ENCODE results near the gene USP46.

The USP46 gene, protein sequence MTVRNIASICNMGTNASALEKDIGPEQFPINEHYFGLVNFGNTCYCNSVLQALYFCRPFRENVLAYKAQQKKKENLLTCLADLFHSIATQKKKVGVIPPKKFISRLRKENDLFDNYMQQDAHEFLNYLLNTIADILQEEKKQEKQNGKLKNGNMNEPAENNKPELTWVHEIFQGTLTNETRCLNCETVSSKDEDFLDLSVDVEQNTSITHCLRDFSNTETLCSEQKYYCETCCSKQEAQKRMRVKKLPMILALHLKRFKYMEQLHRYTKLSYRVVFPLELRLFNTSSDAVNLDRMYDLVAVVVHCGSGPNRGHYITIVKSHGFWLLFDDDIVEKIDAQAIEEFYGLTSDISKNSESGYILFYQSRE

DNA sequence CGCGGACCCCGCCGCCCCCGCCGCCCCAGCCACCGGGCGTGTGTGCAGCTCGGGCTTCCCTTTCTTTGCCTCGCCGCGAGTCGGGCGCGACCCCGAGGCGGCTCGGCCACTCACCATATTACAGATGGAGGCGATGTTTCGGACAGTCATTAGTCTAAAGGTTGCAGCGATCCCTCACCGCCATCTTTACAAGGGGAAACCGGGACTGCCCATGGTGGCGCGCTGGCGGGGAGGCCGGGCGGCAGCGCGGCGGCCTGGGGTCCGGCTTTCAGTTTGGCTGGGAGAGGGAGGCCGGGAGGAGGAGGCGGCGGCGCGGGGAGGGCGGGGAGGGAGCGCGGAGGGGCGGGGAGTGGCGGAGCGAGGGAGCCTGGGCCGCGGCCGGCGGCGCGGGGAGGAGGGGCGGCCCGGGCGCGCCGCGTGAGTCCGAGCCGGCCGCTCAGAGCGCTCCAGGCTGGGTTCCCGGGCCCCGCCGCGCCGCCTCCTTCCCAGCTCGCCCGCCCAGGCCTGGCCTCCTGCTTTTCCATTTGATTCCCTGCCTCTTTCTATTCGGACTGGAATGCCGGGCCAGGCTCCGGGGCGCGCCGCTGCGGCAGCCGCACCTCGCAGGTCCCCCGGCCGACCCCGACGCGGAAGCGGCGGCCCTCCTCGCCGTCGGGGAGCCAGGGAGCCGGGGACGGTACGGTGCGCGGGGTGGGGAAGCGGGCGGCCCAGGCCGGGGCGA lies at the start of gene USP46:
TSS of gene USP46 (minus strand) at position 301 of the 721 bp plus-strand sequence. CDS start at position 150, 151 bp downstream.
- Histone ChIP-seq H3K36me3 (ENCODE audit: control insufficient read depth in 2 of 2, insufficient read depth in 2 of 2, low read length in 2 of 2) (no peaks in the 10 kb centered on the region), H3K9me3 (ENCODE audit: control insufficient read depth in 2 of 2, low read length in 2 of 2) (no peaks in the 10 kb centered on the region), H3K4me3 (ENCODE audit: low read length in 2 of 2) (peak within 1 kb of the TSS; percentile 79 to 85), H3K27me3 (ENCODE audit: control insufficient read depth in 1 of 2, insufficient read depth in 2 of 2, low read length in 2 of 2) (no peaks in the 10 kb centered on the region), H3K27ac (ENCODE audit: low read length) (peak within 1 kb of the TSS; percentile 86), H3K4me1 (ENCODE audit: control insufficient read depth, insufficient read depth, low read length) (peaks cover 9% of the 10 kb centered on the region), H3K9ac (ENCODE audit: low read length in 2 of 2) (peak within 1 kb of the TSS; percentile 76 to 85)

DNA sequence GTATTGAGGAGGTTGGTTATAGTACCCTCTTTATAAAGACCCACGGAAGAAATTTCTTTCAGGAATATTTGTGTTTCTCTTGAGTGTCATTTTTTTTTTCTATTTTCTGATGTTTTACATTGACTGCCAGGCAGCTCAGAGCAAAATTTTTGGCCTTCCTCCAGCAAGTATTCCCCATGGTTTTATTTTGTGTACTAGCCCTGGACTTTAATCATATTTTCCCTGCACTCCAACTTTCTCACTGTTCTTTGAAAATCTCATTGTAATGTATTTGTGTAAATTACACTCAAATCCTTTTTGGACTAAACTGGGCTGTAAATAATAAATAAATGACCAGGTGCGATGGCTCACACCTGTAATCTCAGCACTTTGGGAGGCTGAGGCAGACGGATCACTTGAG lies 45.6 kb upstream of the USP46 start:
- Histone ChIP-seq H3K27ac (ENCODE audit: low read length) (no peak overlapping the region), H3K4me3 (ENCODE audit: low read length in 2 of 2) (no peak overlapping the region), H3K9me3 (ENCODE audit: control insufficient read depth in 2 of 2, low read length in 2 of 2) (no peaks in the 10 kb centered on the region), H3K36me3 (ENCODE audit: control insufficient read depth in 2 of 2, insufficient read depth in 2 of 2, low read length in 2 of 2) (no peaks in the 10 kb centered on the region), H3K27me3 (ENCODE audit: control insufficient read depth in 1 of 2, insufficient read depth in 2 of 2, low read length in 2 of 2) (no peaks in the 10 kb centered on the region), H3K4me1 (ENCODE audit: control insufficient read depth, insufficient read depth, low read length) (no peaks in the 10 kb centered on the region), H3K9ac (ENCODE audit: low read length in 2 of 2) (no peak overlapping the region)

DNA sequence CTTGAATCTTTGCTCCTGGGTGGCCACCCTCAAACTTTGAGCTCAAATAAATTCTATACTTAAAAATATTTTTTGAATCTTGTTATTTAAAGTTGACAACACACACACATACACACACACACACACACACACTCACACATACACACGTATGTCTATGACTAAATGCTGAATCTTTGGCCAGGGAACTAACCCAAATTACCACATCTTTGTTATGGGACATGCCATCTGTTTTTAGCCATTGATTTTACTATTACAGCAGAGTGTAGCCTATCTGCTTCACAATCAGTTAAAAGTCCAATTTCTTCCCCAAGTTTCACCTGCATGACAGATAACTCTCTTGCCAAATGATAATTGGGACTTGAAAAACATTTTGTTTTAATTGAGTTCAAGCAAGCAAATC lies 45.0 kb upstream of the USP46 start:
- no peaks in the 10 kb centered on the region for H3K9me3 ChIP-seq (ENCODE audit: control insufficient read depth in 2 of 2, low read length in 2 of 2)
- H3K4me3 ChIP-seq (ENCODE audit: low read length in 2 of 2), result no peak overlapping the region
- no peaks in the 10 kb centered on the region for H3K4me1 ChIP-seq (ENCODE audit: control insufficient read depth, insufficient read depth, low read length)
- no peaks in the 10 kb centered on the region for H3K27me3 ChIP-seq (ENCODE audit: control insufficient read depth in 1 of 2, insufficient read depth in 2 of 2, low read length in 2 of 2)
- no peaks in the 10 kb centered on the region for H3K36me3 ChIP-seq (ENCODE audit: control insufficient read depth in 2 of 2, insufficient read depth in 2 of 2, low read length in 2 of 2)
- H3K9ac ChIP-seq (ENCODE audit: low read length in 2 of 2), result no peak overlapping the region
- H3K27ac ChIP-seq (ENCODE audit: low read length), result no peak overlapping the region

DNA sequence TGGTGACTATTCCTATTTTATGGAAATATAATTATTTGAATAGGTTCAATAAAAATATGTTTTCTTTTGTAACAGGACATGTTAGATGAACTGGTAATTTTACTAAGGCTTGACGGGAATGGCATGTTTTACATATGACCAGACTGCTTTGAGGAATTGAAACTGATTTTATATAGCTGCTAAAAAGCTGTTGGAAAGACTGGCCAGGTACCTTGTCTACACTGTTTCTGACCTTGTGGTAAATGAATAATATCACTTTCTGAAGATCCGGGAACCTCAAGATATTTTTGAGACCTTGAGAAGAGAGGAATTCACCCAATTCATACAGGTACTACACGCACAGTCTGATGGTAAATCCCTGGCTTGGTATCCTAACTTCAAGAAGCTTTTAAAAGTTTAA lies 42.1 kb upstream of the USP46 start:
- H3K36me3 ChIP-seq (ENCODE audit: control insufficient read depth in 2 of 2, insufficient read depth in 2 of 2, low read length in 2 of 2), result no peaks in the 10 kb centered on the region
- H3K9ac ChIP-seq (ENCODE audit: low read length in 2 of 2), result no peak overlapping the region
- H3K9me3 ChIP-seq (ENCODE audit: control insufficient read depth in 2 of 2, low read length in 2 of 2), result no peaks in the 10 kb centered on the region
- no peaks in the 10 kb centered on the region for H3K27me3 ChIP-seq (ENCODE audit: control insufficient read depth in 1 of 2, insufficient read depth in 2 of 2, low read length in 2 of 2)
- H3K4me3 ChIP-seq (ENCODE audit: low read length in 2 of 2), result no peak overlapping the region
- H3K4me1 ChIP-seq (ENCODE audit: control insufficient read depth, insufficient read depth, low read length), result no peaks in the 10 kb centered on the region
- no peak overlapping the region for H3K27ac ChIP-seq (ENCODE audit: low read length)

DNA sequence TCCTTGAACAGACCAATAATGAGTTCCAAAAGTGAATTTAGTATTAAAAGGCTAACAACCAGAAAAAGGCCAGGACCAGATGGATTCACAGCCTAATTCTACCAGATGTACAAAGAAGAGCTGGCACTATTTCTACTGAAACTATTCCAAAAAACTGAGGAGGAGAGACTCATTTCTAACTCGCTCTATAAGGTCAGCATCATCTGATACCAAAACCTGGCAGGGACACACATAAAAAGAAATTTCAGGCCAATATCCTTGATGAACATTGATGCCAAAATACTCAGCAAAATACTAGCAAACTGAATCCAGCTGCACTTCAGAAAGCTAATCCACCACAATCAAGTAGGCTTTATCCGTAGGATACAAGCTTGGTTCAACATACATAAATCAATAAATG lies 35.8 kb upstream of the USP46 start:
- no peaks in the 10 kb centered on the region for H3K4me1 ChIP-seq (ENCODE audit: control insufficient read depth, insufficient read depth, low read length)
- no peak overlapping the region for H3K4me3 ChIP-seq (ENCODE audit: low read length in 2 of 2)
- no peaks in the 10 kb centered on the region for H3K36me3 ChIP-seq (ENCODE audit: control insufficient read depth in 2 of 2, insufficient read depth in 2 of 2, low read length in 2 of 2)
- H3K9me3 ChIP-seq (ENCODE audit: control insufficient read depth in 2 of 2, low read length in 2 of 2), result no peaks in the 10 kb centered on the region
- H3K9ac ChIP-seq (ENCODE audit: low read length in 2 of 2), result no peak overlapping the region
- H3K27me3 ChIP-seq (ENCODE audit: control insufficient read depth in 1 of 2, insufficient read depth in 2 of 2, low read length in 2 of 2), result no peaks in the 10 kb centered on the region
- H3K27ac ChIP-seq (ENCODE audit: low read length), result no peak overlapping the region

DNA sequence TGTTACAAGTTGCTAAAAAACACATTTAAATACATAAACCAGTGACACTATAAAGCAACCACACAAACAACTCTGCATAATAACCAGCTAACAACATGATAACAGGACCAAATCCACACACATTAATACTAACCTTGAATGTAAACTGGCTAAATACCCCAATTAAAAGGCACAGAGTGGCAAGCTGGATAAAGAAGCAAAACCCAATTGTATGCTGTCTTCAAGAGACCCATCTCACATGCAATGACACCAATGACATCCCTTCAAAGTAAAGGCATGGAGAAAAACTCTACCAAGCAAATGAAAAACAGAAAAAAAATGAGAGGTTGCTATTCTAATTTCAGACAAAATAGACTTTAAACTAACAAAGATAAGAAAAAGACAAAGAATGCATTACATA lies 34.4 kb upstream of the USP46 start:
- H3K9ac ChIP-seq (ENCODE audit: low read length in 2 of 2), result no peak overlapping the region
- H3K27me3 ChIP-seq (ENCODE audit: control insufficient read depth in 1 of 2, insufficient read depth in 2 of 2, low read length in 2 of 2), result no peaks in the 10 kb centered on the region
- H3K9me3 ChIP-seq (ENCODE audit: control insufficient read depth in 2 of 2, low read length in 2 of 2), result no peaks in the 10 kb centered on the region
- no peak overlapping the region for H3K27ac ChIP-seq (ENCODE audit: low read length)
- H3K4me1 ChIP-seq (ENCODE audit: control insufficient read depth, insufficient read depth, low read length), result no peaks in the 10 kb centered on the region
- no peak overlapping the region for H3K4me3 ChIP-seq (ENCODE audit: low read length in 2 of 2)
- no peaks in the 10 kb centered on the region for H3K36me3 ChIP-seq (ENCODE audit: control insufficient read depth in 2 of 2, insufficient read depth in 2 of 2, low read length in 2 of 2)

DNA sequence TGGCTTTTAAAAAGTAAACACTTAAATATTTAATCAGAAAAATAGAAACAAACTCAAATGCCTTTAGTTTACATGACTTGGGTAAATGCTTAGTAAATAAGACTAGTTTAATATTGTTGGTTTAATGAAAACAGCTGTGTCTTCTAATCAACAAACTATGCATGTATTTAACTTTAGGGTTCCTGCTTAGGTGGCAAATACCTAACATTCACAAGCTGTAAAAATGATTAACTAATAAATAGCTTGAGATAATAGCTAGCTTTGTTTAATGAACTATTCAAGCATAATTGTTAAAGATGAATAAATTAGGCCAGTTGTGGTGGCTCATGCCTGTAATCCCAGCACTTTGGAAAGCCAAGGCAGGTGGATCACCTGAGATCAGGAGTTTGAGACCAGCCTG lies 30.0 kb upstream of the USP46 start:
- Histone ChIP-seq H3K4me3 (ENCODE audit: low read length in 2 of 2) (no peak overlapping the region), H3K4me1 (ENCODE audit: control insufficient read depth, insufficient read depth, low read length) (no peaks in the 10 kb centered on the region), H3K27me3 (ENCODE audit: control insufficient read depth in 1 of 2, insufficient read depth in 2 of 2, low read length in 2 of 2) (no peaks in the 10 kb centered on the region), H3K27ac (ENCODE audit: low read length) (no peak overlapping the region), H3K9me3 (ENCODE audit: control insufficient read depth in 2 of 2, low read length in 2 of 2) (no peaks in the 10 kb centered on the region), H3K9ac (ENCODE audit: low read length in 2 of 2) (no peak overlapping the region), H3K36me3 (ENCODE audit: control insufficient read depth in 2 of 2, insufficient read depth in 2 of 2, low read length in 2 of 2) (no peaks in the 10 kb centered on the region)

DNA sequence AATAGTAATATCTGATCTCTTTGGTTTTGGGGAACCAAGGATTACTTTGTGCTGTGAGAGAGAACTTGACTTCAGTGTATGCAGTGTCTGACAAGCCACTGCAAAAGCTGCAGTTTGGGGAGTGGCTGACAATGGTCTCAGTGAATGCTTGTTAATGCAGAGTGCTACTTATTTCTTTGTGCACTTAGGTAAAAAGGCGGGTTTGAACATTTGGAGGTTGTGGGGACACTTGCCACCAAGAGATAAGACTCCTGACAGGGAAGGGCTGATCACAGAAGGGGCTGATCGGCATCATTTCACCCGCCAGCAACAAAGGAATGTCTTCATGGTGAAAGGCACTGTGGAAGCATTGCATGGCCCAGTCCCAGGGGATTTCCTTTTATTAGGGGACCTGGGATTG lies 28.6 kb upstream of the USP46 start:
- Histone ChIP-seq H3K9ac (ENCODE audit: low read length in 2 of 2) (no peak overlapping the region), H3K27ac (ENCODE audit: low read length) (no peak overlapping the region), H3K4me3 (ENCODE audit: low read length in 2 of 2) (no peak overlapping the region), H3K9me3 (ENCODE audit: control insufficient read depth in 2 of 2, low read length in 2 of 2) (no peaks in the 10 kb centered on the region), H3K4me1 (ENCODE audit: control insufficient read depth, insufficient read depth, low read length) (no peaks in the 10 kb centered on the region), H3K36me3 (ENCODE audit: control insufficient read depth in 2 of 2, insufficient read depth in 2 of 2, low read length in 2 of 2) (no peaks in the 10 kb centered on the region), H3K27me3 (ENCODE audit: control insufficient read depth in 1 of 2, insufficient read depth in 2 of 2, low read length in 2 of 2) (no peaks in the 10 kb centered on the region)

DNA sequence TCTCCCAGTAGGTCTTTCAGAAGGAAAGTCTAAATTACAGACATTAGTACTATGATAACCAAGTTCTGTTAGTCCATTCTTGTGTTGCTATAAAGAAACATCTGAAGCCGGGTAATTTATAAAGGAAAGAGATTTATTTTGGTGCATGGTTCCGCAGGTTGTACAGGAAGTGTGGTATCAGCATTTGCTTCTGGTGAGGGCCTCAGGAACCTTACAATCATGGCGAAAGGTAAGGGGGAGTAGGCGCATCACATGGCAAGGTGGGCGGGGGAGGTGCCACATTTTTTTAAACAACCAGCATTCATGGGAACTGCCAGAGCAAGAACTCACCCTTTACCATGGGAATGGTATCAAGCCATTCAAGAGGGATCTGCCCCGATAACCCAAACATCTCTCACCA lies 26.2 kb upstream of the USP46 start:
- no peak overlapping the region for H3K4me3 ChIP-seq (ENCODE audit: low read length in 2 of 2)
- H3K9me3 ChIP-seq (ENCODE audit: control insufficient read depth in 2 of 2, low read length in 2 of 2), result no peaks in the 10 kb centered on the region
- H3K27me3 ChIP-seq (ENCODE audit: control insufficient read depth in 1 of 2, insufficient read depth in 2 of 2, low read length in 2 of 2), result no peaks in the 10 kb centered on the region
- H3K27ac ChIP-seq (ENCODE audit: low read length), result no peak overlapping the region
- no peaks in the 10 kb centered on the region for H3K4me1 ChIP-seq (ENCODE audit: control insufficient read depth, insufficient read depth, low read length)
- no peak overlapping the region for H3K9ac ChIP-seq (ENCODE audit: low read length in 2 of 2)
- H3K36me3 ChIP-seq (ENCODE audit: control insufficient read depth in 2 of 2, insufficient read depth in 2 of 2, low read length in 2 of 2), result no peaks in the 10 kb centered on the region

DNA sequence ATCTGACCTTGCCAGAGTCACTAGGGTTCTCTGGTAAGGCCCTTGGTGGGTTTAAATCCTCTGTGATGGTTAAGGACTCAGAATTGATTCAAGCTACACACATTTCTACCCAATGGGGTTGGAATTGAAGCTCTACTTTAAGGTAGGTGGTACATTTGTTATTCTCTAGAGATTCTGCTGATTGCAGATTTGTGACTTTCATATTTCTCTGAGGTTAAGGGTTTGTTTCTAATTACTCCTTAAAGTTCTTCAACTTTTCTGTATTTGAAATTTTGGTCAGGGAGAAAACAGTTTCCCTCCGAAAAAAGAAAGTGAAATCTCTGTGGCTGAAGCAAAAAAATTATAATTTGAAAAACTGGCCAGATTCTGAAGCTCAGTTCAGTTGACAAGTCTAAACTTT lies 25.8 kb upstream of the USP46 start:
- Histone ChIP-seq H3K36me3 (ENCODE audit: control insufficient read depth in 2 of 2, insufficient read depth in 2 of 2, low read length in 2 of 2) (no peaks in the 10 kb centered on the region), H3K9ac (ENCODE audit: low read length in 2 of 2) (no peak overlapping the region), H3K27me3 (ENCODE audit: control insufficient read depth in 1 of 2, insufficient read depth in 2 of 2, low read length in 2 of 2) (no peaks in the 10 kb centered on the region), H3K27ac (ENCODE audit: low read length) (no peak overlapping the region), H3K9me3 (ENCODE audit: control insufficient read depth in 2 of 2, low read length in 2 of 2) (no peaks in the 10 kb centered on the region), H3K4me1 (ENCODE audit: control insufficient read depth, insufficient read depth, low read length) (no peaks in the 10 kb centered on the region), H3K4me3 (ENCODE audit: low read length in 2 of 2) (no peak overlapping the region)

DNA sequence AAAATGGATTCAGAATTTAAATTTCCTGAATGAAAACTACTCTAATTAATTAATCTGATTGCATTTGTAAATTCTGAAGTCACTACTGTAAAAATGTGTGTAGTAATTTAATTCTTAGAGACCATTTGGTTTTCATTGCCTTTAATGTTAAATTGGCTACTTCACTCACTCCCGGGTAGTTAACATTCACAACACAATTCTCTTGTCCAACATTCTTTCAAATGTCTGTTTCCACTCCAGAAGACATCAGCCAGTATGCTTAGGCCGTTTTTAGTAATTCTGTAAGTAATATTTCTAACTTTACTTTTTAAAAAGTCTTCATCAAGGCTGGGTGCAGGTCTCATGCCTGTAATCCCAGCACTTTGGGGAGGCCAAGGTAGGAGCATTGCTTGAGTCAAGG lies 21.3 kb upstream of the USP46 start:
- no peak overlapping the region for H3K9ac ChIP-seq (ENCODE audit: low read length in 2 of 2)
- H3K4me3 ChIP-seq (ENCODE audit: low read length in 2 of 2), result no peak overlapping the region
- no peaks in the 10 kb centered on the region for H3K4me1 ChIP-seq (ENCODE audit: control insufficient read depth, insufficient read depth, low read length)

More for the DNA sequence above, 21.3 kb upstream of the USP46 start:
- Histone ChIP-seq H3K9me3 (ENCODE audit: control insufficient read depth in 2 of 2, low read length in 2 of 2) (no peaks in the 10 kb centered on the region), H3K27me3 (ENCODE audit: control insufficient read depth in 1 of 2, insufficient read depth in 2 of 2, low read length in 2 of 2) (no peaks in the 10 kb centered on the region), H3K27ac (ENCODE audit: low read length) (no peak overlapping the region), H3K36me3 (ENCODE audit: control insufficient read depth in 2 of 2, insufficient read depth in 2 of 2, low read length in 2 of 2) (no peaks in the 10 kb centered on the region)

All from stomach smooth muscle (tissue), 2 donors.